HG03060 (cell line): Measurements from ENCODE around the gene ADGRL3.
"Not testable (repeated sequence)": the region's sequence is repeated elsewhere in the genome, so short reads cannot be mapped to it uniquely, and the experiment has no call there.

ENCODE experiments used
- ATAC-seq: cut with Tn5 transposase; IDR thresholded peaks from one replicate; pipeline ENCODE4 v1.9.1; 2021; ENCODE audit warnings: low read depth, moderate number of reproducible peaks; ENCODE audit not compliant: unreplicated experiment

ADGRL3 gene

DNA sequence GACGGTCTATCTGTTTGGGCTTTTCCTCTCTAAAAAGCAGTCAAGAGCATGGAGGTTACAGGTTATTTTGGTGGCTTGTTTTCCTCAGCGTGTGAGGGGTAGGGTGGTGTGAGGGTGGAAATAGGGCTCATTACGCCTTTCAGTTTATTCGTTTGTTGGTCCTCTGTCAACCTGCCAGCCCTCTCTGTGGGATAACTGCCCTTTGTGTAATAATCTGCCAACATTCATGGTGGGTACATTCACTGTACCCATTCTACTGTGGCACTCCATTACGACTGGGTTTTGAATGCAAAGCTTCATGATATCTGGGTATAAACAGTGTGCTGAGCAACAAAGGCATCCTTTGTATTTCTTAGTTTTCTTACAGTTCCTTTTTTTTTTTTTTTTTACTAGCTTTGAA is 136.4 kb downstream of the ADGRL3 start:
- ATAC-seq = no peak

GRCh38 chr4:61336916-61337315 is 136.8 kb downstream of the ADGRL3 start:
- no peak for ATAC-seq

DNA sequence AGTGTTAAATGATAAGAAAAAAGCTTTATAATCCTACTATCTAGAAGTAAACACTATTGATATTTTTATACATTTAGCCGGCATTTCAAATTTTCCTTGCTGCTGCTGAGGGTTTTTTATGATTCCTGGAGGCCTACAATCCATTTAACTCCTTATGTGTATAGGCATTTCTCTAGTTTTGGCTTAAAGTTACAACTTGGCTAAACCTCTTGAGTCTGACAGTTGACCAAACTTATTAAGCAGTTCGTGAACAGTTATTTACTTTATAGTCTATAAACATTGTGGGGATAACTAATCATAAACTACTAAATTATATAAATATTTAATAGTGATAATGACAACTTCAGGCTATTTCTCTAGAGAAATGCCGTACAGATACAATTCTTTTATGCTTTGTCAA is 141.9 kb downstream of the ADGRL3 start:
- no peak for ATAC-seq

DNA sequence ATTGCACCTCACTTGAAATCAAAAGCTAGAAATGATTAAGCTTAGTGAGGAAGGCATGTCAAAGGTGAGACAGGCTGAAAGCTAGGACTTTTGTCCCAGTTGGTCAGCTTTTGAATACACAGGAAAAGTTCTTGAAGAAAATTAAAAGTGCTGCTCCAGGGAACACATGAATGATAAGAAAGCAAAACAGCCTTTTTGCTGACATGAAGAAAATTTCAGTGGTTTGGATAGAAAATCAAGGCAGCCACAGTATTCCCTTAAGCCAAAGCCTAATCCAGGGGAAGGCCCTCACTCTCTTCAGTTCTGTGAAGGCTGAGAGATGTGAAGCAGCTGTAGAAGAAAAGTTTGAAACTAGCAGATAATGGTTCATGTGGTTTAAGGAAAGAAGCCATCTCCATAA is 150.8 kb downstream of the ADGRL3 start:
- no peak for ATAC-seq

DNA sequence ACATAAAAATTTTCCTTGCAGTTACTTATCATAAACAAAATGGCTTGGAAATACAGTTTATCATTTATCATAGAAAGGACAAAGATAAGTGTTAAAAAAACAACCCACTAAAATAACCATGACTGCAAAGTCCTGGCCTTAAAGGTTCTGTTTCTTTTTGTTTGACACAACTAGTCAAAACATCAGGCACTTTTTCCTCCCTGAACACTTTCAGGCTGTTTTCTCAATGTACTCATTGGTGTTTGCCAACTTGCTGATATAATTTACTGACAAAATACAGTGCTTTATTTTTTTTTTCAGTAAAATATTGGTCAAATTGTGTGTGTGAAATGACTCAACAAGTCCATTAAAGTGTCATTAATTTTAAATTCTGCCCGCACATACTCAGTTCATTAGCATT is 156.6 kb downstream of the ADGRL3 start:
- no peak for ATAC-seq

- ATAC-seq = no peak
Measured at GRCh38 chr4:61359301-61359700, 159.2 kb downstream of the ADGRL3 start.

GRCh38 chr4:61372817-61373216 is 172.7 kb downstream of the ADGRL3 start:
- not testable (repeated sequence) for ATAC-seq

DNA sequence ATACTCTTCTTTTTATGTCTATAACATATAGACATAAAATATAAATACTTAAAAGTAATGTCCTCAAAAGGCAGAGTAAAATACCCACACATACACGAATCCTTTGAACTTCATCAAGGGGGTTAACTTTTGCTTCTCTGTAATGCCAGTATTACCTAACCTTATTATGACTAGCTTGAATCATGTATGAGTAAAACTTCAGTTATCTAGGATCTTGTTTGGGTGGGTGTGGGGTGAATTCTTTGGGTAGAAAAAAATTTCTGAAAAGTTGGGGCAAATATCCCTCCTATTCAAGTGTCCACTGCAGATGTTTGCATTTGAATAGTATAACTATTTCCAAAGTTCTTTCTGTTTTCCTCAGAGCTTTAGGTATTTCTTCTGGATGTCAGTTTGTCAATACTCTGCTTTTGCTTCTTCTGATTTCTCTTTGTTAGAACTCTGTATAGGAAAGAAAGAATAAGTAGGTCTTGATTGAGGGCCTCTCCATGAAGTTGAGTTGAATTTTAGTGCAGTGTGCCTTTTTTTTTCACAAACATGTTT is 173.8 kb downstream of the ADGRL3 start:
- ATAC-seq = no peak

- ATAC-seq = no peak
Measured at GRCh38 chr4:61374447-61374891, 174.3 kb downstream of the ADGRL3 start.

GRCh38 chr4:61375301-61375700 is 175.2 kb downstream of the ADGRL3 start:
- no peak for ATAC-seq

DNA sequence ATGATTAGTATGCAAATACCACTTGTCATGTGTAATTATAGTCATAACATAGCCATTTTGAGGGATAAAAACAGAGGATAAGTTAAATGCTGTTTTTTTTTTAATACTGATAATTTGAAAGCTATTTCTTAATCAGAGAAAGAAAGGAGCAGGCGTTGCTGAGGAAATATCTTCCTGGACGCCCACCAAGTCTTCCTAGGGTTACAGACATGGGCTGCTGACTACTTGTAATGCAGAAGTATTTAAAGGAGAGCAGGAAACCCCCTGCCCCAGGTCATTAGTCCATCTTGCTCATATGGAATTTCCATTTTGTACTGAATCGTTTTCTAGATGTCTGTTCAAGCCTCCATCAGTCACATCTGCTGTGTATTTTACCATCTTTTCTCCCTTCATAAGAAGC is 176.2 kb downstream of the ADGRL3 start:
- ATAC-seq = no peak

DNA sequence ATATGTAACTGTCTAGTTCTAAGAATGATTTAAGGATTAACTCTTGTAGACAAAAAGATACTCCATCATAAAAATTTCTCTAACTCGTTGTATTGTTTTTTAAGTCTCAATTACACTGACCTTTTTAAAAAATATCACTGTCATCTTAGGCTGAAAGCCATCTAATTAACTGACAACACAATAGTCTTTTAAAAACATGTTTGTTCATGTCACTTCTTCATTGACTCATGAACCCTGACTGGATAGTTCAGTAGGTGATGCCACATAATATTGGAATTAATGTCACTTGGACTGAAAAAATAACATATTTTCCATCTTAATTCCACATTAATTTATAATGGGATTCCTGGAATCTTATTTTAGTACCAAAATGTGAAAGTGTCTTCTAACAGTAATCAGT is 179.3 kb downstream of the ADGRL3 start:
- no peak for ATAC-seq

DNA sequence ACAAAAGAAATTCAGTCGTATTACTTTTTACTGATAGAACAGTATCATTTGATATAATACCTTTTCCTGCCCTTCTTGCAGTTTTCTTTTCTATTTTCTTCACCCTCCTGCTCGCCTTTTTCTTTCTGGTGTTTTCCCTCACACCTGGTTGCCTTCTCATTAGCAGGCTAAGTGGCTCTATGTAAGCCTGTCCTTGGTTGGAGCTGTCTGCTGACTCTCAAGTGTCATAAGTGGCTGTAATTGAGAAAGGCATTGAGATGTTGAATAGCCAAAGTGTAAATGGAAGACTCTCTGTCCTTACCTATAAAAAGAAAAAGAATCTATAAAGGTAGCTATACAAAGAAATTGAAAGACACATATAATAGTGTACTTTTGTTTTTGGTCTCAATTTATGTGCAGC is 180.7 kb downstream of the ADGRL3 start:
- ATAC-seq = no peak

DNA sequence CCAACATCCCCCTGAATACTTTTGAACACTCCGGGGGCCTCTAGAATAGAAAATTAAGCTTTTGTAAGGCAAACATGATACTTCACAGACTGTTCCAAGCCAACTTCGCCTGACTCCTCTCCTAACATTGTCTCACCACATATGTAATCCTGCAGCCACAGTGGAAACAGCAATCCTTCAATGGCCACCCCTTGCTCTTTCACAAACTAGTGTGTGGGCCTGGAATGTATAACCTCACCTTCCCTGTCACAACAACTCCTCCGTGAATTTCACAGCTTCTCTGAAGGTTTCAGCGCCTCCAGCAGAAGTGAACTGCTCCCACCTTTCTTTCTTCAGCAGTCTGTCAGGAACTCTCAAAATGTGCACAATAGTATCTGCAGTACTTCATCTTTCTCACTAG is 185.1 kb downstream of the ADGRL3 start:
- ATAC-seq = no peak

- ATAC-seq = not testable (repeated sequence)
Measured at GRCh38 chr4:61387372-61387771, 187.2 kb downstream of the ADGRL3 start.

DNA sequence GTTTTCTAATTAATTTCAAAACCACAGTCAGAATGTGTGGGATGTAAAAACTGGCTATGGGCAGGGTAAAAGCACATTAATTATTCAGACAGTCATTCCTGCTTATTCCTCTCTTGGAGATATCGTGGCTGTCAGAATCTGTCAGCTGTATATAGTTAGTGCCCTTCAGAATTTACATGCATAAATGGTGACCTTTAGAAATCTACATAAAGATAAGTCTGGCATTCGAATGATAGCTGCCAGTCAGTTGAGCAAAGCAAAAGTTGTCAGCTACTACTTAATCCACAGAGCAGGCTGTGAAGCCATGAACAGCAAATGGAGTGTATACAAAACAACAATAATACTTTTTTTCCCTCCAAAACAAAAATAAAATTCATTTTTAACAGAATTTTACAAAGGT is 189.5 kb downstream of the ADGRL3 start:
- ATAC-seq = no peak

DNA sequence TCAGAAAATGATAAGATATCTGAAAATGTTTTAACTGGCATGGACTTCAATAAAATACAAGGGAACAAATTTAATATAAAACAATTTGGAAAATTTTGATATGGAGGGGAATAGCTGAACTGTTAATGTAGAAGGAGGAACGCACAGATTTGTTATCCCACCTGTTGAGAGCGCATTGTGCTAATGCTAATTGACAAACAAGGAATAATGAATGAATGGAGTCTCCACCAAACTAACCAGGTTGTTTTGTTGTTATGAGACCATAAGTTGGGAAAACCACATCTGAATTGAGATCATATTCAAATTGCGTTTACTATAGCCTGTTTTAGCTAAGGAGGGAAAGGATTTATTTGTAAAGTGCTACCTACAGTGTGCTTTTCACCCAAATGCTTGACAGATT is 195.6 kb downstream of the ADGRL3 start:
- no peak for ATAC-seq

DNA sequence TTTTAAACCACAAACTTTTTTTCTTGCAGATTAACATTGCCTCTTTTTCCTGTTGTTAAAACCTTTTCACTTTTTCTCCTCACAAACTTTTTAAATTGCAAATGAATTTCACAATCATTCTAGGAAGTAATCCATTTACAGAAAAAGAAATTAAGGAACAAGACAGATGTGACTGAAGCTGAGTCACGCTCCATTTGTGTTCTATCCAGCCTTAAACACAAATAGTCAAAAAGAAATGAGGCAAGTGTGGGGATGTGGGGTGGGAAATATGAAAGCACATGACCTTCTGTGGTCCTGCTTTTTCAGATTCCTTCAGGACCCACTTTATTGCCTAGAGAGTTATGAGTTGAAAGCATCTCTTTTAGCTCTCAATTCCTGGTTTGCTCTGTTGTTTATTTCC is 197.0 kb downstream of the ADGRL3 start:
- ATAC-seq = no peak

- no peak for ATAC-seq
Measured at GRCh38 chr4:61400439-61401038, 200.4 kb downstream of the ADGRL3 start.

GRCh38 chr4:61401771-61402170 is 201.6 kb downstream of the ADGRL3 start:
- ATAC-seq = no peak

GRCh38 chr4:61405307-61405706 is 205.2 kb downstream of the ADGRL3 start:
- no peak for ATAC-seq

GRCh38 chr4:61406677-61407076 is 206.6 kb downstream of the ADGRL3 start:
- ATAC-seq = no peak
